GM12865 (cell line): ENCODE measurements around the gene ARID2.

Source experiments
- DNase-seq: peaks from one replicate; pipeline ENCODE4 v3.0.0; 2010; ENCODE audit warnings: low read depth
- H3K4me3 ChIP-seq: 2 replicates; pipeline ENCODE4 v1.5.1; 2011; ENCODE audit warnings: mild to moderate bottlenecking, low read depth, low read length, control low read depth
- TF ChIP-seq, protein P1 (sequence below): IDR thresholded peaks from 2 replicates; pipeline ENCODE4 v1.5.1; 2011; ENCODE audit warnings: low read length, control low read depth, low read depth, inconsistent platforms; ENCODE audit not compliant: insufficient read depth; ENCODE audit errors: missing control alignments

ARID2 gene, protein sequence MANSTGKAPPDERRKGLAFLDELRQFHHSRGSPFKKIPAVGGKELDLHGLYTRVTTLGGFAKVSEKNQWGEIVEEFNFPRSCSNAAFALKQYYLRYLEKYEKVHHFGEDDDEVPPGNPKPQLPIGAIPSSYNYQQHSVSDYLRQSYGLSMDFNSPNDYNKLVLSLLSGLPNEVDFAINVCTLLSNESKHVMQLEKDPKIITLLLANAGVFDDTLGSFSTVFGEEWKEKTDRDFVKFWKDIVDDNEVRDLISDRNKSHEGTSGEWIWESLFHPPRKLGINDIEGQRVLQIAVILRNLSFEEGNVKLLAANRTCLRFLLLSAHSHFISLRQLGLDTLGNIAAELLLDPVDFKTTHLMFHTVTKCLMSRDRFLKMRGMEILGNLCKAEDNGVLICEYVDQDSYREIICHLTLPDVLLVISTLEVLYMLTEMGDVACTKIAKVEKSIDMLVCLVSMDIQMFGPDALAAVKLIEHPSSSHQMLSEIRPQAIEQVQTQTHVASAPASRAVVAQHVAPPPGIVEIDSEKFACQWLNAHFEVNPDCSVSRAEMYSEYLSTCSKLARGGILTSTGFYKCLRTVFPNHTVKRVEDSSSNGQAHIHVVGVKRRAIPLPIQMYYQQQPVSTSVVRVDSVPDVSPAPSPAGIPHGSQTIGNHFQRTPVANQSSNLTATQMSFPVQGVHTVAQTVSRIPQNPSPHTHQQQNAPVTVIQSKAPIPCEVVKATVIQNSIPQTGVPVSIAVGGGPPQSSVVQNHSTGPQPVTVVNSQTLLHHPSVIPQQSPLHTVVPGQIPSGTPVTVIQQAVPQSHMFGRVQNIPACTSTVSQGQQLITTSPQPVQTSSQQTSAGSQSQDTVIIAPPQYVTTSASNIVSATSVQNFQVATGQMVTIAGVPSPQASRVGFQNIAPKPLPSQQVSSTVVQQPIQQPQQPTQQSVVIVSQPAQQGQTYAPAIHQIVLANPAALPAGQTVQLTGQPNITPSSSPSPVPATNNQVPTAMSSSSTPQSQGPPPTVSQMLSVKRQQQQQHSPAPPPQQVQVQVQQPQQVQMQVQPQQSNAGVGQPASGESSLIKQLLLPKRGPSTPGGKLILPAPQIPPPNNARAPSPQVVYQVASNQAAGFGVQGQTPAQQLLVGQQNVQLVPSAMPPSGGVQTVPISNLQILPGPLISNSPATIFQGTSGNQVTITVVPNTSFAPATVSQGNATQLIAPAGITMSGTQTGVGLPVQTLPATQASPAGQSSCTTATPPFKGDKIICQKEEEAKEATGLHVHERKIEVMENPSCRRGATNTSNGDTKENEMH (N-terminal part only)

DNA sequence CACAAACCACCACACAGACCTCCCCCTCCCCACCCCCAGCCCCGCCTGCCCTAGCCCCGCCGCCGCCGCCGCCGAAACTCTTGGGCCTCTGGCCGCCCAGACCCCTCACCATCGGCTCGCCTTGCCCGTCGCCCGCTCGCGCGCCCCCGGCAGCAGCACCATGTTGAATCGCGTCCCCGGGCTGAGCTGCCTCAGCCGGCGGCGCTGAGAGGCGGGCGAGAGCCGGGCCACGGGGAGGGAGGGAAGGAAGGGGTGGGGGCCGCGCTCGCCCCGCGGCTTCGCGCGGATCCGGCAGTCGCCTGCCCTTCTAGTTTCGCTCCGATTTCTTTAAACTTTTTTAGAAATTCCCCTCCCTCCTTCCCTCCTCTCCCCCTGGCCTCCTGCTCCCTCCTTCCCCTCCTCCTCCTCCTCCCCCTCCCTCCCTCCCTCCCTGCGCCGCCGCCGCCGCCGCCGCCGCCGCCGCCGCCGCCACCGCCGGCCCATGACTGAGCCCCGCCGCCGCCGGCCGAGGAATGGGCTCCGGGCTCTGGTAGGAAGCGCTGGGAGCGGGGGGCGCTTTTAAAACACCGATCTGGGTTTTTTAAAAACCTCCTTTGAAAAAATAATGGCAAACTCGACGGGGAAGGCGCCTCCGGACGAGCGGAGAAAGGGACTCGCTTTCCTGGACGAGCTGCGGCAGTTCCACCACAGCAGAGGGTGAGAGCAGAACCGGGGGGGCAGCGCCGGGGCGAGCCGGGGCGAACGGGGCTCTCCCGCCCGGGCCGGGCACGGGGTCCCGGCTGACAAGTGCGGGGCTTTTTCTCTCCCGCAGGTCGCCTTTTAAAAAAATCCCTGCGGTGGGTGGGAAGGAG, at the start of gene ARID2:
Gene ARID2 (plus strand): TSS at position 474 of the 851 bp plus-strand sequence. CDS start 131 bp downstream, at position 605.
- peak; percentile 91 for DNase-seq
- H3K4me3 ChIP-seq: peak within 1 kb of the TSS; percentile 92
- TF ChIP-seq, protein P1, sequence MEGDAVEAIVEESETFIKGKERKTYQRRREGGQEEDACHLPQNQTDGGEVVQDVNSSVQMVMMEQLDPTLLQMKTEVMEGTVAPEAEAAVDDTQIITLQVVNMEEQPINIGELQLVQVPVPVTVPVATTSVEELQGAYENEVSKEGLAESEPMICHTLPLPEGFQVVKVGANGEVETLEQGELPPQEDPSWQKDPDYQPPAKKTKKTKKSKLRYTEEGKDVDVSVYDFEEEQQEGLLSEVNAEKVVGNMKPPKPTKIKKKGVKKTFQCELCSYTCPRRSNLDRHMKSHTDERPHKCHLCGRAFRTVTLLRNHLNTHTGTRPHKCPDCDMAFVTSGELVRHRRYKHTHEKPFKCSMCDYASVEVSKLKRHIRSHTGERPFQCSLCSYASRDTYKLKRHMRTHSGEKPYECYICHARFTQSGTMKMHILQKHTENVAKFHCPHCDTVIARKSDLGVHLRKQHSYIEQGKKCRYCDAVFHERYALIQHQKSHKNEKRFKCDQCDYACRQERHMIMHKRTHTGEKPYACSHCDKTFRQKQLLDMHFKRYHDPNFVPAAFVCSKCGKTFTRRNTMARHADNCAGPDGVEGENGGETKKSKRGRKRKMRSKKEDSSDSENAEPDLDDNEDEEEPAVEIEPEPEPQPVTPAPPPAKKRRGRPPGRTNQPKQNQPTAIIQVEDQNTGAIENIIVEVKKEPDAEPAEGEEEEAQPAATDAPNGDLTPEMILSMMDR: no peak

DNA sequence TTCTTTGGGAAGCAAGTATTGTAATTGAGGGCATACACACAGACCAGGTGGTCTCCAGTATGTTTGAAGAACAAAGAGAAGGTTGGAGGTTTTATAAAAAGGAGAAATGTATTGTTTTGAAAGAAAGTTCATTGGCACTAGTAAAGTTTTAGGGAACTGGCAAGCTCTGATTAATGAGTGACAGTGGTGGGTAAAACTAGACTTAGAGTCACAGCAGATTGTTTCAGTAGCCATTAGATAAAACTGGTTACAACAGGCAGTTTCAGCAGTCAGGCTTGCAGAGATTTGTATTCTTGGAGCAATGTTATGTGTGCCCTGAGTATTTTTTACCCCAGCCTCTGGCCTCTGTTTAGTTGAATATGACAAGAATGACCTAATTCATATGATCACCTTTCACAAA, 49.1 kb upstream of the ARID2 start:
- DNase-seq: no peak
- H3K4me3 ChIP-seq: no peak overlapping the region
- TF ChIP-seq, protein P1: no peak

DNA sequence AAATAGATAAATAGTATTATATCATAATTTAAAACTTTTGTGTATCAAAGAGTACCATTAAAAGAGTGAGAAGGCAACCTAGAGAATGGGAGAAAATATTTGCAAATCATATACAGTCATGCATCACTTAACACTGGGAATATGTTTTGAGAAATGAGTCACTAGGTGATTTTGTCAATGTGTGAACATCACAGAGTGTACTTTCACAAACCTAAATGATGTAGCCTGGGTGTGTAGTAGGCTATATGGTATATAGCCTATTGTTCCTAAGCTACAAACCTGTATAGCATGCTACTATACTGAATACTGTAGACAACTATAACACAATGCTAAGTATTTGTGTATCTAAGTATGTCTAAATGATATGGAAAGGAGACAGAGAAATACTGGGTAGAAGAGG, 48.0 kb upstream of the ARID2 start:
- no peak overlapping the region for H3K4me3 ChIP-seq
- TF ChIP-seq, protein P1: no peak
- no peak for DNase-seq

DNA sequence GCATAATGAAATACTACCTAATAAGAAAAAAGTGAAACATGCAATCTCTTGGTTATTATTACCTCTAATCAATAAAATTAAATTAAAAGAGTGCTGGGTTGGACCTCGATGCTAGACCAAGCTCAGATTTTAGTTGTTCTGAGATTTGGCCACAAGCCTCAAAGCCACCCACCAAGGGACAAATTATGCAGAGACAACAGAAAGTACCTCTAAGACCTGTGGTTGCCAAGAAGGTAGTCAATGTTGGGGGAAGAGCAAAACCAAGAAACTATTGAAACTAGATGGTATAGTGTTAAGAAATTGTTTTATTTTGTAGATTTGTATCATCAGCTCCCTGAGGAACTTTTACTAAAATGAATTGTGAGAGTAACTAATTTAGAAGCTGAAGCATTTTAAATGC, 43.8 kb upstream of the ARID2 start:
- peak; percentile 33 for DNase-seq
- TF ChIP-seq, protein P1: no peak

DNA sequence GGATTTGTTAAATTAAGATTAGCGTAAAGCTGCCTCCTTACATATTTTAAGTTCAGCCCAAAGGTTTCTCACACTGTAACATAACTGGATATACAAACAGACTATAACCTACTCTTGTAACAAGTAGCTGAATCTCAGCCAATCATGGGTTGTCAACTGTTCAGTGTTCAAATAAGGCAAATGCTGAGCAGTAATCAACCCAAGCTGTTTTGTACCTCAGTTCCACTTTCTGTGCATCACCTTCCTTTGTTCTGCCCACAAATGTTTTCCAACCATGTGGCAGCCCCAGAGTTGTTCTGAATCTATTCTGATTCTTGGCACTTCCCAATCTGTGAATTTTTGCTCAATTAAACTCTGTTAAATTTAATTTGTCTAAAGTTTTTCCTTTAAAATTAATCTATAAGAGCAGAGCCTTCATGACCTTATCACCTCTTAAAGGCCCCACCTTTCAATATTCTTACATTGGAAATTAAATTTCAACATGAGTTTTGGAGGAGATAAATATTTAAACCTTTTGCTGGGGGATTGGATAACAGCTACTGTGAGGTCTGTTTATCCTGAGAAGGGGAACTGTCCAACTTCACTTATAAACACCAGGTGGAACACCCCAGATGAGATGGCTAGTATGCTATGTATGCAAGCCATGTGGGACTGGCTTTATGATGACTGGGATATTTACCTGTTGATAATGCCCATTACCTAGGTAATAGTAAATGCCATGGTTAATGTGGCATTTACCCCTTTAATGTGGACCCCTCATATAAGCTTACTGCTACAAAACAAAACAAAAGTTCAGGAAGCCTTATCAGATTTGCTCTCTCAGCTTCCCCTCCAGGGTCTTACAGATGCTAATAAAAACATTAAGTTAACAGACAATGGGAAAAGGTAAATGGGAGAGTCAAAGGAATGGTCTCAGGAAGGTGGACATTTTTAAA, 42.2 kb upstream of the ARID2 start:
- TF ChIP-seq, protein P1: no peak
- DNase-seq: no peak

More for the DNA sequence above, 43.8 kb upstream of the ARID2 start:
- H3K4me3 ChIP-seq: no peak overlapping the region

More for the DNA sequence above, 42.2 kb upstream of the ARID2 start:
- H3K4me3 ChIP-seq: no peak overlapping the region
